Measurements from ENCODE around the gene COG8. TPM values are rescaled to one million over a fixed set of nuclear protein-coding genes. Genes with fewer than 3 reads are reported as not detected.

The COG8 gene, protein sequence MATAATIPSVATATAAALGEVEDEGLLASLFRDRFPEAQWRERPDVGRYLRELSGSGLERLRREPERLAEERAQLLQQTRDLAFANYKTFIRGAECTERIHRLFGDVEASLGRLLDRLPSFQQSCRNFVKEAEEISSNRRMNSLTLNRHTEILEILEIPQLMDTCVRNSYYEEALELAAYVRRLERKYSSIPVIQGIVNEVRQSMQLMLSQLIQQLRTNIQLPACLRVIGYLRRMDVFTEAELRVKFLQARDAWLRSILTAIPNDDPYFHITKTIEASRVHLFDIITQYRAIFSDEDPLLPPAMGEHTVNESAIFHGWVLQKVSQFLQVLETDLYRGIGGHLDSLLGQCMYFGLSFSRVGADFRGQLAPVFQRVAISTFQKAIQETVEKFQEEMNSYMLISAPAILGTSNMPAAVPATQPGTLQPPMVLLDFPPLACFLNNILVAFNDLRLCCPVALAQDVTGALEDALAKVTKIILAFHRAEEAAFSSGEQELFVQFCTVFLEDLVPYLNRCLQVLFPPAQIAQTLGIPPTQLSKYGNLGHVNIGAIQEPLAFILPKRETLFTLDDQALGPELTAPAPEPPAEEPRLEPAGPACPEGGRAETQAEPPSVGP
- 10 to 100 TPM; 31.5 to 32.9 TPM for total RNA-seq

DNA sequence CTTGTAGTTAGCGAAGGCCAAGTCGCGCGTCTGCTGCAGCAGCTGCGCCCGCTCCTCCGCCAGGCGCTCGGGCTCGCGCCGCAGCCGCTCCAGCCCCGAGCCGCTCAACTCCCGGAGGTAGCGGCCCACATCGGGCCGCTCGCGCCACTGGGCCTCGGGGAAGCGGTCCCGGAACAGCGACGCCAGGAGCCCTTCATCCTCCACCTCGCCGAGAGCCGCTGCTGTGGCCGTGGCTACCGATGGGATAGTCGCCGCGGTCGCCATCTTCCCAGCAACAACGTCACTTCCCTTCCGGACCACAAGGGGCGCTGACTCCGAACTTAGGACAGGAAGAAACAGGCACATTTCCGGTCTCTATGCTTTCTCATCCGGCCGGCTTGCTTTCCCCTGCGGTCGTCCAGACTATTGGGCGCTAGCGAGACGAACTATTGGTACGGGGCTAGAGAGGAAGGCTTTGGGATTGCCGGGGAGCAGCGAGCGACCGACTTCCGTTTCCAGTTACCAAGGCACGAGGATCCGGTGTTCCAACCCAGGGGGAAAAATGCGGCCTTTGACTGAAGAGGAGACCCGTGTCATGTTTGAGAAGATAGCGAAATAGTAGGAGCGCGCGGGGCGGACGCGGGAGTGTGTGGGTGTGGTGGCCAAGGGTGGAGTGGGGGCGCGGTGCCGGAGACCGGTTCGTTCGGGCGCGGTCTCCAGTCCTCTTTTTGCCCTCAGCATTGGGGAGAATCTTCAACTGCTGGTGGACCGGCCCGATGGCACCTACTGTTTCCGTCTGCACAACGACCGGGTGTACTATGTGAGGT lies at the start of gene COG8, which contains the start of gene NIP7:
COG8 (minus strand) TSS at position 276 of the 806 bp plus-strand sequence; CDS start at position 264, 12 bp downstream.
NIP7 (plus strand) TSS at position 484 of the 806 bp plus-strand sequence; CDS start at position 542, 58 bp downstream.
- ChIA-PET POLR2A (no interaction called here), CTCF (interaction anchor here (0.6 to 1.7 kb wide), 11 partner anchors 9 to 273 kb away, joined by 3 to 12 read pairs (median 3); partner anchors contain the start of genes PDF and VPS4A)
- peak; percentile 94 for DNase-seq
- H3K36me3 Mint-ChIP-seq (ENCODE audit: low read depth) = peaks cover 43% of the 10 kb centered on the region
- peak within 1 kb of the TSS; percentile 99 for H3K4me3 Mint-ChIP-seq
- no peaks in the 10 kb centered on the region for H3K27me3 Mint-ChIP-seq
- peaks cover 49% of the 10 kb centered on the region for H3K4me1 Mint-ChIP-seq
- H3K9me3 Mint-ChIP-seq = no peaks in the 10 kb centered on the region
- H3K27ac Mint-ChIP-seq = peak within 1 kb of the TSS; percentile 99

DNA sequence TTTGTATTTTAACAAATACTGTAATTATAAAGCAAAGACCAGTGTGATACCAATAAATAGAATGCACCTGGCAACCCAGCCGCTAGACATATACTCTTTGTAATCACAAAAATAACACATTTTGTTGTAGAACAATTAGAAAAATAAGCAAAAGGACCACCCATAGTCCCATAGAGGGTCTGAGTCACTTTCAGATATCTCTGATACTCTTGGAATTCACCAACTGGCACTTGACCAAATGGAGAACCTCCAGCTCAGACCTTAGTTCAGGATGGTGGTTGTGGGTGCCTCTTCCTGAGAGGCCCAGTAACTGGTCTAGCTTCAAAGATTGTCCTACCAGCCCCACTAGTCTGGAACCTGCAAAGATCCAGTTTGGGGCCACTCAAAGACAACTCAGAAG lies 47.2 kb upstream of the COG8 start:
- POLR2A ChIA-PET = interaction anchor here (0.6 kb wide), 1 partner anchor 37 kb away, joined by 12 read pairs; no protein-coding TSS in a partner anchor
- no peaks in the 10 kb centered on the region for H3K9me3 Mint-ChIP-seq
- H3K4me3 Mint-ChIP-seq = peak overlapping the region; percentile 82
- H3K27me3 Mint-ChIP-seq = no peaks in the 10 kb centered on the region
- peaks cover 30% of the 10 kb centered on the region for H3K36me3 Mint-ChIP-seq (ENCODE audit: low read depth)
- no peak for DNase-seq
- CTCF ChIA-PET = interaction anchor here (0.6 to 3.9 kb wide), 2 partner anchors 9 to 189 kb away, joined by 3 to 20 read pairs; no protein-coding TSS in a partner anchor
- peaks cover 33% of the 10 kb centered on the region for H3K4me1 Mint-ChIP-seq
- peak overlapping the region; percentile 93 for H3K27ac Mint-ChIP-seq

DNA sequence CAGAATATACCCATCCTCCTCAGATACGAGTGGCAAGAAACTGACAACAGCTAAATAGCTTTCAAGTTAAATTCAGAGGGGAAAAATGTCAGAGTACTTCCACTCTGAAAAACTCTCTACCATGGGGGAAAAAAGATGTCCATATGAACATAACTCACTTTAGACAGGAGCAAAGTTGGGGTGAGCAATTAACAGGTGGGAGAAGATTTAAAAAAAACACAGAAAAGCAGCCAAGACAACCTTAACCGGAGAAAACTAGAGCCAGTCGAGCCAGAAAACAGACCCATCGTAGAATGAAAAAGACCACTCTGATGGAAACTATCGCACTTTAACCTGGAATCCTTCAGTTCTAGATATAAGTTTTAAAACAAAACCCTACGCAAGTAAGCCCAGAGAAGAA lies 45.6 kb upstream of the COG8 start:
- no peaks in the 10 kb centered on the region for H3K27me3 Mint-ChIP-seq
- no peaks in the 10 kb centered on the region for H3K9me3 Mint-ChIP-seq
- peak overlapping the region; percentile 82 for H3K4me3 Mint-ChIP-seq
- POLR2A ChIA-PET = no interaction called here
- H3K4me1 Mint-ChIP-seq = peaks cover 34% of the 10 kb centered on the region
- no peak for DNase-seq
- peaks cover 36% of the 10 kb centered on the region for H3K36me3 Mint-ChIP-seq (ENCODE audit: low read depth)
- H3K27ac Mint-ChIP-seq = peak overlapping the region; percentile 95
- CTCF ChIA-PET = interaction anchor here (0.8 to 3.9 kb wide), 3 partner anchors 11 to 58 kb away, joined by 3 to 20 read pairs (median 3); no protein-coding TSS in a partner anchor

GRCh38 chr16:69382421-69382820 lies 43.1 kb upstream of the COG8 start:
- Mint-ChIP-seq H3K36me3 (ENCODE audit: low read depth) (peaks cover 48% of the 10 kb centered on the region), H3K9me3 (no peaks in the 10 kb centered on the region), H3K4me1 (peaks cover 40% of the 10 kb centered on the region), H3K27me3 (no peaks in the 10 kb centered on the region), H3K27ac (no peak overlapping the region), H3K4me3 (no peak overlapping the region)
- ChIA-PET CTCF (no interaction called here), POLR2A (no interaction called here)
- no peak for DNase-seq

DNA sequence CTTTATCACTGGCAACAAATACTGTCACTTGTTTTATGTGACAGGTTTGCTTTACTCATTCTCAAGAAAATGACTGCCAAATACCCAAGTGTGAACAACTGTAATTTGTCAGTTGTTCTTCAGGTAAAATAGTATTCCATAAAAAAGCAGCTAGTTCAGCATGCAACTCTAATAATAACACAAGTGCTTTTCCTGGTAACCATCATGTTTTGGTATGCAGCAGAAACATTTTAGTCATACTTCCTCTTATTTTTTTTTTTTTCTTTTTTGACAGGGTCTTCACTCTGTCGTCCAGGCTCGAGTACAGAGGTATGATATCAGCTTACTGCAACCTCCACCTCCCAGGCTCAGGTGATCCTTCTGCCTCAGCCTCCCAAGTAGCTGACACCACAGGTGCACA lies 41.9 kb upstream of the COG8 start:
- no peaks in the 10 kb centered on the region for H3K27me3 Mint-ChIP-seq

GRCh38 chr16:69378760-69379159 lies 39.4 kb upstream of the COG8 start:
- POLR2A ChIA-PET = interaction anchor here (0.7 kb wide), 1 partner anchor 231 kb away, joined by 4 read pairs; no protein-coding TSS in a partner anchor
- Mint-ChIP-seq H3K27me3 (no peaks in the 10 kb centered on the region), H3K9me3 (no peaks in the 10 kb centered on the region), H3K27ac (no peak overlapping the region), H3K36me3 (ENCODE audit: low read depth) (peaks cover 37% of the 10 kb centered on the region), H3K4me3 (no peak overlapping the region), H3K4me1 (peaks cover 28% of the 10 kb centered on the region)
- CTCF ChIA-PET = interaction anchor here (0.7 to 1.2 kb wide), 3 partner anchors 9 to 173 kb away, joined by 3 to 4 read pairs (median 3); no protein-coding TSS in a partner anchor
- DNase-seq = no peak

More for the DNA sequence above, 41.9 kb upstream of the COG8 start:
- H3K27ac Mint-ChIP-seq = no peak overlapping the region
- H3K36me3 Mint-ChIP-seq (ENCODE audit: low read depth) = peaks cover 48% of the 10 kb centered on the region
- H3K4me1 Mint-ChIP-seq = peaks cover 40% of the 10 kb centered on the region
- DNase-seq = no peak
- H3K4me3 Mint-ChIP-seq = no peak overlapping the region
- ChIA-PET CTCF (interaction anchor here (0.6 to 0.7 kb wide), 2 partner anchors 64 to 888 kb away, joined by 3 read pairs; no protein-coding TSS in a partner anchor), POLR2A (no interaction called here)
- no peaks in the 10 kb centered on the region for H3K9me3 Mint-ChIP-seq

DNA sequence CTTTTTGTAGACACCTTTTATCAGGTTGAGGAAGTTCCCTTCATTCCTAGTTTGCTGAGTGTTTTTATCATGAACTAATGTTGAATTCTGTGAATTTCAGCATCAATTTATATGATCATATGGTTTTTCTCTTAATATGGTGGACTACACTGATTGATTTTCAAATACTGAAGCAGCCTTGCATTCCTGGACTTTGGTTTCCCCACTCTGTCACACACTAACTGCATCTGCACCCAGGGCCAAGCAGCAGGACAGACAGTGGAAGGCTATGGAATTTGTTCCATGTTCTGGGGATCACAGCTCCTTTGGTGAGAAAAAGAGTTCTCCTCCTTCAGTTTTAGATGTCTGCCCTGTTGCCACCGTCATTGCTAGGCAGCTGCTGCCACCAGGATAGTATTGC lies 38.7 kb upstream of the COG8 start:
- Mint-ChIP-seq H3K4me3 (no peak overlapping the region), H3K27ac (no peak overlapping the region), H3K9me3 (no peaks in the 10 kb centered on the region), H3K27me3 (no peaks in the 10 kb centered on the region), H3K36me3 (ENCODE audit: low read depth) (peaks cover 36% of the 10 kb centered on the region), H3K4me1 (peaks cover 24% of the 10 kb centered on the region)
- ChIA-PET POLR2A (interaction anchor here (0.7 kb wide), 1 partner anchor 230 kb away, joined by 4 read pairs; no protein-coding TSS in a partner anchor), CTCF (interaction anchor here (0.7 to 1.2 kb wide), 3 partner anchors 10 to 174 kb away, joined by 3 to 4 read pairs (median 3); no protein-coding TSS in a partner anchor)
- DNase-seq = no peak

DNA sequence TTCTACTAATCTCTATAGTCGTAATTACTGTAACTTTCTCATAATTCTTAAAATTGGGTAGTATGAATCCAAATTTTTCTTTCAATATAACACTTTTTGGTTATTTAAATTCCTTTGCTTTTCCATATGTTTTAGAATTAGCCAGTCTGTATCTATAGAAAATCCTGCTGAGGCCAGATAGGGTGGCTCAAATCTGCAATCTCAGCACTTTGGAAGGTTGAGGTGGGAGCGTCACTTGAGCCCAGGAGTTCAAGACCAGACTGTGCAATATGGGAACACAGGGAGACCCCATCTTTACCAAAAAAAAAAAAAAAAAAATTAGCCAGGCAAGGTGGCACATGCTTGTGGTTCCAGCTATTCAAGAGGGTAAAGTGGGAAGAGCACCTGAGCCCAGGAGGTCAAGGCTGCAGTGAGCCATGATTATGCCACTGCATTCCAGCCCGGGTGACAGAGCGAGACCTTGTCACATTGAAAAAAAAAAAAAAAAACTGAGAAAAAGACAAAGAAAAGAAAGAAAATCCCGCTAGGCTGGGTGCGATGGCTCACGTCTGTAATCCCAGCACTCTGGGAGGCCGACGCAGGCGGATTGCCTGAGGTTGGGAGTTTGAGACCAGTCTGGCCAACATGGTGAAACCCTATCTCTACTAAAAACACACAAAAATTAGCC lies 37.2 kb upstream of the COG8 start:
- POLR2A ChIA-PET = no interaction called here
- DNase-seq = no peak
- peaks cover 14% of the 10 kb centered on the region for H3K4me1 Mint-ChIP-seq
- CTCF ChIA-PET = interaction anchor here (0.7 to 1.4 kb wide), 3 partner anchors 9 to 30 kb away, joined by 3 to 6 read pairs (median 5); partner anchors contain the start of gene TERF2
- no peak overlapping the region for H3K27ac Mint-ChIP-seq
- H3K27me3 Mint-ChIP-seq = no peaks in the 10 kb centered on the region
- peaks cover 32% of the 10 kb centered on the region for H3K36me3 Mint-ChIP-seq (ENCODE audit: low read depth)
- no peak overlapping the region for H3K4me3 Mint-ChIP-seq
- H3K9me3 Mint-ChIP-seq = no peaks in the 10 kb centered on the region

DNA sequence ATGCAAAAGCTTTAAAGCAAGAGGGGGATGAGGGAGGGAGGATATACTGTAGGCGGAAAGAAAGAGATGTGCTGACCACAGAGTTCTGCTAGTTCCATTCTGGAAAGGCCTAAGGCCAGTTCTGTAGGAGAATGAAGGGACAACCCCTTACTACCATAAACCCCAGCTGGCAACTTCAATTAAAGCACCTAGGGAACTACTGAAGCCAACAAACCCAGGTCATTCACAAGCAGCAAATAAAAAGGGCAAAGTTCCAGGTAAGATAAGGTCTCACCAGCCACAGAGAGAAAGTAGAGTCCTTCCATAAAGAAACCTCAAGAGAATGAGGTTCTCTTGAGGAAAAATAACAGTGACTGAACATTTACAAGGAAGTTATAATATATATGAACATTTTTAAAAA lies 33.7 kb upstream of the COG8 start:
- POLR2A ChIA-PET = no interaction called here
- no peak overlapping the region for H3K27ac Mint-ChIP-seq
- peaks cover 41% of the 10 kb centered on the region for H3K36me3 Mint-ChIP-seq (ENCODE audit: low read depth)

GRCh38 chr16:69371564-69371963 lies 32.2 kb upstream of the COG8 start:
- CTCF ChIA-PET = no interaction called here
- POLR2A ChIA-PET = interaction anchor here (0.6 kb wide), 1 partner anchor 54 kb away, joined by 3 read pairs; no protein-coding TSS in a partner anchor
- no peak for DNase-seq
- peaks cover 42% of the 10 kb centered on the region for H3K36me3 Mint-ChIP-seq (ENCODE audit: low read depth)
- H3K27ac Mint-ChIP-seq = no peak overlapping the region
- no peaks in the 10 kb centered on the region for H3K27me3 Mint-ChIP-seq
- no peak overlapping the region for H3K4me3 Mint-ChIP-seq
- H3K4me1 Mint-ChIP-seq = peaks cover 12% of the 10 kb centered on the region
- H3K9me3 Mint-ChIP-seq = no peaks in the 10 kb centered on the region

More for the DNA sequence above, 33.7 kb upstream of the COG8 start:
- H3K4me1 Mint-ChIP-seq = peaks cover 12% of the 10 kb centered on the region
- CTCF ChIA-PET = interaction anchor here (0.8 kb wide), 1 partner anchor 12 kb away, joined by 3 read pairs; no protein-coding TSS in a partner anchor
- no peak for DNase-seq
- H3K27me3 Mint-ChIP-seq = no peaks in the 10 kb centered on the region
- no peaks in the 10 kb centered on the region for H3K9me3 Mint-ChIP-seq
- no peak overlapping the region for H3K4me3 Mint-ChIP-seq

- Mint-ChIP-seq H3K4me1 (peaks cover 12% of the 10 kb centered on the region), H3K9me3 (no peaks in the 10 kb centered on the region), H3K27me3 (no peaks in the 10 kb centered on the region), H3K36me3 (ENCODE audit: low read depth) (peaks cover 48% of the 10 kb centered on the region), H3K27ac (no peak overlapping the region), H3K4me3 (no peak overlapping the region)
- no peak for DNase-seq
- POLR2A ChIA-PET = no interaction called here
- CTCF ChIA-PET = no interaction called here
Measured at GRCh38 chr16:69368866-69369265, 29.5 kb upstream of the COG8 start.

DNA sequence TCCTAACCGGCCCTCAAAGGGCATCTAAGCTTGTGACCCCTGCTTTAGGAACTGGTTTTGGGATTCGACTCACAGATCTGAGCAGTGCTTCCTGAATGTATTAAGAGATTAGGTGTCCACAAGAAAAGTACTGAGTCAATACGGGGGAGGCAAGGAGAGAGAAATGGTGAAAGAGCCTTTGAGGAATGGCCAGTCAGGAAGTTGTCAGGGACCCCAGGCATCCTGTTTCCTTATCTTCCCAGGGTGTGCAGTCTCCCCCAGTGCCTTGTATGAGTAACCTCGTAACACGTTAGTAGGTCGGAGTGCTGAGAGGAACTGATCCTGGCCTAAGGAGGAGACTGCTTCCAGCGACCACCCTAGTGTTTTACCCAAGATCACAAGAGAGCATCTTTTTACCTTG lies 28.6 kb upstream of the COG8 start:
- H3K36me3 Mint-ChIP-seq (ENCODE audit: low read depth) = peaks cover 49% of the 10 kb centered on the region

More for the DNA sequence above, 28.6 kb upstream of the COG8 start:
- Mint-ChIP-seq H3K4me3 (no peak overlapping the region), H3K9me3 (no peaks in the 10 kb centered on the region), H3K4me1 (peaks cover 9% of the 10 kb centered on the region), H3K27ac (no peak overlapping the region), H3K27me3 (no peaks in the 10 kb centered on the region)
- CTCF ChIA-PET = no interaction called here
- POLR2A ChIA-PET = no interaction called here
- DNase-seq = no peak
